HL-60 (cell line): ENCODE results near the gene ADRM1.

Experiments used
- CTCF ChIP-seq: IDR thresholded peaks from one replicate; pipeline ENCODE4 v1.5.1; 2011; ENCODE audit warnings: low read length, control low read depth, inconsistent platforms; ENCODE audit not compliant: insufficient read depth
- SPI1 ChIP-seq: IDR thresholded peaks from 2 replicates; pipeline ENCODE4 v1.6.1; 2012; ENCODE audit warnings: low read depth, mild to moderate bottlenecking, borderline replicate concordance

- TF ChIP-seq CTCF = no peak
- no peak for TF ChIP-seq SPI1
Measured at GRCh38 chr20:62258499-62259293, 44.1 kb upstream of the ADRM1 start.
